Measurements from ENCODE around the gene USP43.

The USP43 gene

DNA sequence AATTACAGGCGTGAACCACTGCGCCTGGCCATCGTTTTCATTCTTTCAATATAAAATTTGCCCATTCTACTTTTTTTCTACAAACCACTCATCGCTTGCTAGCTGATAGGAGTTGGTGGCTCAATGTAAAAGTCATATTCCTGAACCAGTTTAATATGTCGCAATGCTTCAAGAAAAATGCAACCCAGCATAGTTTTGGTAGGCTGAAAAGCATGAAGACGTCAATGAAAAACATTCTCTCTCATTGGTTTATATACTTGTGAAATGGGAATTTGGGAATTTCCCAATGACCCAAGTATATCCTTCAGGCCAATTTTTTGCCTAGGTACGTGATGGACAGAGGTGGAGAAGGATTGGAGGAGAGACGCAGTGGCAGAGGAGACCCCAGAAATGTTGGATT is 26.9 kb downstream of the USP43 start:
- TF ChIP-seq, protein P1, sequence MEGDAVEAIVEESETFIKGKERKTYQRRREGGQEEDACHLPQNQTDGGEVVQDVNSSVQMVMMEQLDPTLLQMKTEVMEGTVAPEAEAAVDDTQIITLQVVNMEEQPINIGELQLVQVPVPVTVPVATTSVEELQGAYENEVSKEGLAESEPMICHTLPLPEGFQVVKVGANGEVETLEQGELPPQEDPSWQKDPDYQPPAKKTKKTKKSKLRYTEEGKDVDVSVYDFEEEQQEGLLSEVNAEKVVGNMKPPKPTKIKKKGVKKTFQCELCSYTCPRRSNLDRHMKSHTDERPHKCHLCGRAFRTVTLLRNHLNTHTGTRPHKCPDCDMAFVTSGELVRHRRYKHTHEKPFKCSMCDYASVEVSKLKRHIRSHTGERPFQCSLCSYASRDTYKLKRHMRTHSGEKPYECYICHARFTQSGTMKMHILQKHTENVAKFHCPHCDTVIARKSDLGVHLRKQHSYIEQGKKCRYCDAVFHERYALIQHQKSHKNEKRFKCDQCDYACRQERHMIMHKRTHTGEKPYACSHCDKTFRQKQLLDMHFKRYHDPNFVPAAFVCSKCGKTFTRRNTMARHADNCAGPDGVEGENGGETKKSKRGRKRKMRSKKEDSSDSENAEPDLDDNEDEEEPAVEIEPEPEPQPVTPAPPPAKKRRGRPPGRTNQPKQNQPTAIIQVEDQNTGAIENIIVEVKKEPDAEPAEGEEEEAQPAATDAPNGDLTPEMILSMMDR (conservative IDR thresholded peaks at IDR 0.05; ENCODE audit: control insufficient read depth, insufficient read depth, low read depth, low read length), result no peak
- DNase-seq (ENCODE audit: low read depth), result no peak
- H3K4me3 ChIP-seq (ENCODE audit: control insufficient read depth, low read depth, low read length), result no peak overlapping the region

DNA sequence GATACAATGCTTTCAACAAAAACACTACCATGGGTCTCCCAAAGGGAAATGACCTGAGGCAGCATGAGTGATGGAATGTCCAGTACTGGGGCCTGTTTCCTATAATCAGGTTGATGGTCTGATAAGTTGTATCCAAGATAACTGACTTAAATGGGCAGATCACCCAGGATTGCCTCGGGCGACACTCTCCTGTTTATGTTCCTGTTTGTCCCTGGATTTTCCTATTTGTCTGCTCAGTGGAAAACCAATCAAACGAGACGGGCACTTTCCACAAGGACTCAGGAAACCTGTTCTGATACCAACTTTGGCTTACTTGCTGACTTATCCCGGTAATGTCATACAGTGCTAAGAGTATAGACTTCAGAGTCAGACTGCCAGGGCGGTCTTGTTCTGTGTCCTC is 27.4 kb downstream of the USP43 start:
- H3K4me3 ChIP-seq (ENCODE audit: control insufficient read depth, low read depth, low read length), result no peak overlapping the region
- DNase-seq (ENCODE audit: low read depth), result no peak
- TF ChIP-seq, protein P1 (conservative IDR thresholded peaks at IDR 0.05; ENCODE audit: control insufficient read depth, insufficient read depth, low read depth, low read length), result no peak

DNA sequence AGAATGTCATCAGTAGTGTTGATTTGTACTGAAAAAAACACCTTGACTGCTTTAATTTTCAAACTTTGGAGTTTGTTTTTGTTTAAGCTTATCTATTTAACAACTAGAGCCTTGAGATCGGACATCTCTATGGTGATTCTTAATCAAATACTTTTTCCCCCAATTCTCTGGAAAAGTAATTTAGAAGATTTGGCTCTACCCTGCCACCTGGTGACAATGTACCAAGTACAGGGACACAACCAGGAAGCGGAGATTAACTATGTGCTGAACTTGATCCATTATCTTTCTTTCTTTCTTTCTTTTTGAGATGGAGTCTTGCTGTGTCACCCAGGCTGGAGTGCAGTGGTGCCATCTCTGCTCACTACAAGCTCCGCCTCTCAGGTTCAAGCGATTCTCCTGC is 30.8 kb downstream of the USP43 start:
- no peak overlapping the region for H3K4me3 ChIP-seq (ENCODE audit: control insufficient read depth, low read depth, low read length)
- TF ChIP-seq, protein P1 (conservative IDR thresholded peaks at IDR 0.05; ENCODE audit: control insufficient read depth, insufficient read depth, low read depth, low read length), result peak; percentile 18
- no peak for DNase-seq (ENCODE audit: low read depth)

DNA sequence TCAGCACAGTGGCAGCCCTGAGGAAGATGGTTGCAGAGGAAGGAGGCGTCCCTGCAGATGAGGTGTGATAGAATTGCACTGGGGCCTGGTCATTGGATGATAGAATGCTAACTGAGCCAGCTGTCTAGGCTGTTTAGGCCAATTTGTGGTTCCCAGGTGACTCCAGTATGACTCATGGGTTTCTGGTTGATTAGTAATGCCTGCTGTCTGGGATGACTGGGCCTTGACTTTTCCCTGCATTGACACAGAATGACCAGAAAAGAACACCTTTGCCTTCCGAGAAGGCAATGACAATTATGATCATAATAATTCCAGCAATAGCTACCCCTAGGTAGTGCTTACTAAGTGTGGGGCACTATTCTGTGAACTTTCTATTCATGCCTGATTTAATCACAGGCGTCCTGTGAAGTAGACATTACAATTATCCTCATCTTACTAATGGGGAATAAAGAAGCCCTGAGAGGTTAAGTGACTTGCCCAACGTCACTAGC is 31.5 kb downstream of the USP43 start:
- TF ChIP-seq, protein P1 (conservative IDR thresholded peaks at IDR 0.05; ENCODE audit: control insufficient read depth, insufficient read depth, low read depth, low read length), result no peak
- DNase-seq (ENCODE audit: low read depth), result peak; percentile 89
- H3K4me3 ChIP-seq (ENCODE audit: control insufficient read depth, low read depth, low read length), result no peak overlapping the region

DNA sequence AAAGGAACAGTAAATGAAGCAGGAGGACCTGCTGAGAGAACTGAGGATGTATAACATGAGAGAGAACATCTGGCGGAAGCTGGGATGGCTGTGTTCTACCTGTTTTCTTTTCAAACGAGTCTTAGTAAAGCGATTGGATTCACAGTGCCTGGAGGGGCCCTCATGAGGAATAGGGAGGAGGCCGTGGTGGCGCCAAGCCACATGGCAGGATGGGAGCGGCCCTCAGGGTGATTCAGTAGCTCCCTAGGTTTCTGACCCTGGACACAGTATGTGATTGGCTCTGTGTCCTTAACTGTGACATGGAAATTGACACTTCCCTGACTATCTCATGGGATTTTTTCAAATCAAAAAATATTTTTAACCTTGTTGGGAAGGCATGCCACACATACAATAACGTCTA is 32.1 kb downstream of the USP43 start:
- no peak overlapping the region for H3K4me3 ChIP-seq (ENCODE audit: control insufficient read depth, low read depth, low read length)
- TF ChIP-seq, protein P1 (conservative IDR thresholded peaks at IDR 0.05; ENCODE audit: control insufficient read depth, insufficient read depth, low read depth, low read length), result no peak
- no peak for DNase-seq (ENCODE audit: low read depth)

DNA sequence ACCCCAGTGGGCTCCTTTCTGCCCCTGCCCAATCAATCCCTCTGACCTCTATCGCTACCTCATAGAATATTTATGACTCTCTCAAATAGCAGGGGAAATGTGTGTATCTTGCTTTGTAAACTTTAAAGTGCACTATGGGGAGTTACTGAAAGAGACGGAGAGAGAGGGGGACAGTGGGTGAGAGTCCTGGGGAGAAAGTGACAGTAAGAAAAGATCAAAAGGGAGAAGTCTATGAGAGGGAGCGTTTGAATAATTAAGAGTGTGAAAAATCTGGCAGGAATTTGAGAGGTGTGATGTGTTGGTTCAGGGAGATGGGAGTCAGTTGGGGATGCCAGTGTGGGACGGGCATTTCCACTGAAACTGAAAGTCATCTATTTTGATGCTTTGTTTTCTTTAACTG is 32.6 kb downstream of the USP43 start:
- no peak overlapping the region for H3K4me3 ChIP-seq (ENCODE audit: control insufficient read depth, low read depth, low read length)
- TF ChIP-seq, protein P1 (conservative IDR thresholded peaks at IDR 0.05; ENCODE audit: control insufficient read depth, insufficient read depth, low read depth, low read length), result no peak
- no peak for DNase-seq (ENCODE audit: low read depth)

Measured in fibroblast of mammary gland (primary cell).